ENCODE results near the gene AACS. TPM values are rescaled to one million over a fixed set of nuclear protein-coding genes. Genes with fewer than 3 reads are reported as not detected.

Gene AACS
- polyA plus RNA-seq, 2 of the 4 experiments (the other 2 are of a cell fraction), result 18.6 to 20.4 TPM

DNA sequence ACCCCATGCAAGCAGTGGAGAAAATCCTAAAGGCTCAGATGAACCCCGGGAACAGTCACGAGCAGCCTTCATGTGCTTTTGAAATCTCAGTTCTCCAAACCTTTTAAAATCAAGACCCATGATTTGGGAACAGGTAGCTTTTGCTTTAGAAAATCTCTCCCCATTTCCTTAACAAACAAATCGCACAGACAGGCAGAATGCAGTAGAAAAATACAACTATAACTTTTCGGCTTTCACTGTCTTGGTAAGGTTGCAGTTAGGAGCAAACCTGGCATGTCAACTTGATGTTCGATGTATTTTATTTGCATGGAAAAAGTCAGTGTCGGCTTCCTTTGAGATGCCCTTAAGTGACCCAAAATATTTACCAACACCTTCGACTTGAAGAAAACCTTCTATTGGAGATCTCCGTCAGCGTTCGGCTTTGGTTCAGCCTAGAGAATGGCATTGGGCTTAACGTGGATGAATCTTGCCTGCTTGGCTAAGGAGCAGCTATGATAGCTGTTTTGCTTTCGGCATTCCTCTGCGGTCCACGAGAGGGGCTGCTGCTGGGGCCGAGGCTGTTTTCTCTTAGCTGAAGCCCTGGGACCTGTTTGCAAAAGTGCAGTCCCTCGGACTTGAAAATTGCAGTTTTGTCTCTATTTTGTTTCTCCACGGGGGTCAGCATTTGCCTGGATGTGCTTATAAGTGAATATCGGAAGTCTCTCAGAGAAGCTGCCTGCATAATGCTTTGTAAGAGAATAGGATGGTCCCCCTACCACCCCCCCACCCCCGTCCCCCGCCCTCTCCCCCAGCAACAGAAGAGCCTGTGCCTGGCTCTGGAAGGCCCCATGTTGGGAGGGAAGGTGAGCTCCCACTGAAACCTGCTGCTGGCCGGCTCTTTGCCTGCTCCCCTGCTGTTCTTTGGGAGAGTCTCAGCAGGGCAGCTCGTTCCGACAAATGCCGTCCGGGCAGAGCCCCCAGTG, 122.8 kb downstream of the AACS start:
- ChIA-PET POLR2A (no interaction called here), CTCF (interaction anchor here (0.8 to 2.8 kb wide), 4 partner anchors 10 to 215 kb away, joined by 3 to 9 read pairs (median 6); no protein-coding TSS in a partner anchor)
- FAIRE-seq (no peak), ATAC-seq (no peak), DNase-seq (ENCODE audit: low read depth in 1 of 2, low spot score in 1 of 2) (no peak)
- Histone ChIP-seq H3K4me3 (no peak overlapping the region), H3K27ac (no peak overlapping the region), H3K4me1 (peaks cover 28% of the 10 kb centered on the region), H3K4me2 (peak overlapping the region; percentile 97), H3K9me3 (no peaks in the 10 kb centered on the region)
- no peak for TF ChIP-seq BHLHE40 (IDR thresholded peaks at IDR 0.05; ENCODE audit: low read depth, low read length)
- TF ChIP-seq GATA3 (IDR thresholded peaks at IDR 0.05; ENCODE audit: borderline replicate concordance), result no peak
- 0 out of 2 replicates have a peak, but pooled peaks have one; percentile 35 for TF ChIP-seq CBX8 (IDR thresholded peaks at IDR 0.05)
- TF ChIP-seq NR3C1 (IDR thresholded peaks at IDR 0.05), result no peak
- WGBS (ENCODE audit: missing lambda C conversion rate), result 11% methylated on average over 23 of the region's 25 CpGs

DNA sequence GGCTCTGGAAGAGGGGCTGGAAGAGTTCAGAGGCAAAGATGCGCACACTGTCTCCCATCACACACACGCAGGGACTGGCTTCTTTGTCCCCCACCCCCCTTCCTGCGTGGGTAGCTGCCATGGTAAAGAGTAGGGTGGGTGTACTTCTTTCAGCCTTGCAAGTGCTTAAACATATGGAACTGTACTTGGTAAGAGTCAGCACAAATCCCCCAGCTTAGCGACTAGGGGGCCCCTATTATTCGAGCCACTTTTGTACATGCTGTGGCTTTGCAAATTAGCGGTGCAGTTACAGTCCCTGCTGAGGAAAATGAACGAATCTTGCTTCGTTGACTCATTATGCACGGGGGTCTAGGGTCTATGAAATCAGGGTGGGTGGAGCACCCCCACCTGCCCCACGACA, 123.8 kb downstream of the AACS start:
- DNase-seq (ENCODE audit: low read depth in 1 of 2, low spot score in 1 of 2), result no peak
- FAIRE-seq, result no peak
- WGBS (ENCODE audit: missing lambda C conversion rate), result 16% methylated on average over 10 of the region's 10 CpGs
- no peak for ATAC-seq
- H3K9me3 ChIP-seq, result no peaks in the 10 kb centered on the region
- no peak overlapping the region for H3K4me3 ChIP-seq
- H3K27ac ChIP-seq, result no peak overlapping the region
- POLR2A ChIA-PET, result no interaction called here
- CTCF ChIA-PET, result interaction anchor here (0.8 to 1.9 kb wide), 3 partner anchors 9 to 214 kb away, joined by 3 to 9 read pairs (median 5); no protein-coding TSS in a partner anchor
- TF ChIP-seq NFE2L2 (conservative IDR thresholded peaks at IDR 0.05; ENCODE audit: low read length), result no peak
- no peak for TF ChIP-seq FOXS1 (CRISPR knock-in tag; IDR thresholded peaks at IDR 0.05)
- no peak for TF ChIP-seq EP300 (IDR thresholded peaks at IDR 0.05)
- TF ChIP-seq CHD4 (IDR thresholded peaks at IDR 0.05; ENCODE audit: borderline replicate concordance), result no peak
- TF ChIP-seq GATA3 (IDR thresholded peaks at IDR 0.05; ENCODE audit: borderline replicate concordance), result no peak
- TF ChIP-seq EHMT2 (IDR thresholded peaks at IDR 0.05; ENCODE audit: low read depth), result no peak
- no peak for TF ChIP-seq CBX2 (IDR thresholded peaks at IDR 0.05; ENCODE audit: borderline replicate concordance, low read depth)
- TF ChIP-seq KDM1A (IDR thresholded peaks at IDR 0.05; ENCODE audit: low read depth), result no peak
- TF ChIP-seq, protein P1, sequence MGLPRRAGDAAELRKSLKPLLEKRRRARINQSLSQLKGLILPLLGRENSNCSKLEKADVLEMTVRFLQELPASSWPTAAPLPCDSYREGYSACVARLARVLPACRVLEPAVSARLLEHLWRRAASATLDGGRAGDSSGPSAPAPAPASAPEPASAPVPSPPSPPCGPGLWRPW (IDR thresholded peaks at IDR 0.05), result no peak
- TF ChIP-seq EHF (CRISPR knock-in tag; IDR thresholded peaks at IDR 0.05), result no peak
- TF ChIP-seq, protein P2, sequence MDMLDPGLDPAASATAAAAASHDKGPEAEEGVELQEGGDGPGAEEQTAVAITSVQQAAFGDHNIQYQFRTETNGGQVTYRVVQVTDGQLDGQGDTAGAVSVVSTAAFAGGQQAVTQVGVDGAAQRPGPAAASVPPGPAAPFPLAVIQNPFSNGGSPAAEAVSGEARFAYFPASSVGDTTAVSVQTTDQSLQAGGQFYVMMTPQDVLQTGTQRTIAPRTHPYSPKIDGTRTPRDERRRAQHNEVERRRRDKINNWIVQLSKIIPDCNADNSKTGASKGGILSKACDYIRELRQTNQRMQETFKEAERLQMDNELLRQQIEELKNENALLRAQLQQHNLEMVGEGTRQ (IDR thresholded peaks at IDR 0.05), result no peak
- TF ChIP-seq, protein P3, sequence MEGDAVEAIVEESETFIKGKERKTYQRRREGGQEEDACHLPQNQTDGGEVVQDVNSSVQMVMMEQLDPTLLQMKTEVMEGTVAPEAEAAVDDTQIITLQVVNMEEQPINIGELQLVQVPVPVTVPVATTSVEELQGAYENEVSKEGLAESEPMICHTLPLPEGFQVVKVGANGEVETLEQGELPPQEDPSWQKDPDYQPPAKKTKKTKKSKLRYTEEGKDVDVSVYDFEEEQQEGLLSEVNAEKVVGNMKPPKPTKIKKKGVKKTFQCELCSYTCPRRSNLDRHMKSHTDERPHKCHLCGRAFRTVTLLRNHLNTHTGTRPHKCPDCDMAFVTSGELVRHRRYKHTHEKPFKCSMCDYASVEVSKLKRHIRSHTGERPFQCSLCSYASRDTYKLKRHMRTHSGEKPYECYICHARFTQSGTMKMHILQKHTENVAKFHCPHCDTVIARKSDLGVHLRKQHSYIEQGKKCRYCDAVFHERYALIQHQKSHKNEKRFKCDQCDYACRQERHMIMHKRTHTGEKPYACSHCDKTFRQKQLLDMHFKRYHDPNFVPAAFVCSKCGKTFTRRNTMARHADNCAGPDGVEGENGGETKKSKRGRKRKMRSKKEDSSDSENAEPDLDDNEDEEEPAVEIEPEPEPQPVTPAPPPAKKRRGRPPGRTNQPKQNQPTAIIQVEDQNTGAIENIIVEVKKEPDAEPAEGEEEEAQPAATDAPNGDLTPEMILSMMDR (IDR thresholded peaks at IDR 0.05), result no peak
- no peak for TF ChIP-seq HOXB13 (CRISPR knock-in tag; IDR thresholded peaks at IDR 0.05; ENCODE audit: low read depth)
- TF ChIP-seq, protein P4, sequence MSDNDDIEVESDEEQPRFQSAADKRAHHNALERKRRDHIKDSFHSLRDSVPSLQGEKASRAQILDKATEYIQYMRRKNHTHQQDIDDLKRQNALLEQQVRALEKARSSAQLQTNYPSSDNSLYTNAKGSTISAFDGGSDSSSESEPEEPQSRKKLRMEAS (IDR thresholded peaks at IDR 0.05), result no peak
- H3K4me1 ChIP-seq, result peaks cover 23% of the 10 kb centered on the region
- no peak overlapping the region for H3K4me2 ChIP-seq

DNA sequence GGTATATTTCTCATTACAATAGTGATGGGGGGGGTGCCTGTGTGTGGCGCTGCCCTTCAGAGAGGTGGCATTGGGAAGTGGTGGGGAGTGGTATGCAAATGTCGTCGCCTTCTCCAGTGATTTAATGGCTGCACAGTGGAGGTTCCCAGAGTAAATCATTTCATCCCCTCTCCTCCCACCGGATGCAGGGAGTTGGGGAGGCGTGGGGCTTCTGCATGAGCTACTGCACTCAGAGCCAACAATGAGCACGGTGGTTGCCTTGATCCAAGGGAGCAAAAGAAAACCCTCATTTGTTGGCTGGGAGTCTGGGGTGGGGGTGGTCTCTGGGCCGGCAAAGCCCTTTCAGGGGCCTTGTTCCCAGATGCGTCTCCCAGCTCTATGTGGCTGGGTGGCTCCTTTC, 124.3 kb downstream of the AACS start:
- H3K9me3 ChIP-seq, result no peaks in the 10 kb centered on the region
- ATAC-seq, result no peak
- no peak overlapping the region for H3K4me3 ChIP-seq
- ChIA-PET CTCF (interaction anchor here (1.2 to 1.9 kb wide), 2 partner anchors 14 to 213 kb away, joined by 3 to 9 read pairs; no protein-coding TSS in a partner anchor), POLR2A (no interaction called here)
- peaks cover 23% of the 10 kb centered on the region for H3K4me1 ChIP-seq
- WGBS (ENCODE audit: missing lambda C conversion rate), result 36% methylated on average over 8 of the region's 8 CpGs
- DNase-seq (ENCODE audit: low read depth in 1 of 2, low spot score in 1 of 2), result no peak
- FAIRE-seq, result no peak
- H3K27ac ChIP-seq, result no peak overlapping the region
- TF ChIP-seq, protein P2 (IDR thresholded peaks at IDR 0.05), result no peak
- TF ChIP-seq NR3C1 (IDR thresholded peaks at IDR 0.05), result no peak
- no peak for TF ChIP-seq POLR2A (IDR thresholded peaks at IDR 0.05; ENCODE audit: low read length)
- TF ChIP-seq POLR2AphosphoS2 (conservative IDR thresholded peaks at IDR 0.05; ENCODE audit: low read length), result no peak
- no peak for TF ChIP-seq RFX5 (IDR thresholded peaks at IDR 0.05)
- TF ChIP-seq, protein P5, sequence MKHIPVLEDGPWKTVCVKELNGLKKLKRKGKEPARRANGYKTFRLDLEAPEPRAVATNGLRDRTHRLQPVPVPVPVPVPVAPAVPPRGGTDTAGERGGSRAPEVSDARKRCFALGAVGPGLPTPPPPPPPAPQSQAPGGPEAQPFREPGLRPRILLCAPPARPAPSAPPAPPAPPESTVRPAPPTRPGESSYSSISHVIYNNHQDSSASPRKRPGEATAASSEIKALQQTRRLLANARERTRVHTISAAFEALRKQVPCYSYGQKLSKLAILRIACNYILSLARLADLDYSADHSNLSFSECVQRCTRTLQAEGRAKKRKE (CRISPR knock-in tag; IDR thresholded peaks at IDR 0.05; ENCODE audit: low read depth), result no peak
- no peak for TF ChIP-seq HOXA7 (CRISPR knock-in tag; IDR thresholded peaks at IDR 0.05)
- H3K4me2 ChIP-seq, result no peak overlapping the region

All from A549 (cell line).